Fibroblast of gingiva (primary cell): Measurements from ENCODE around the gene FRMD1.
"Not testable (repeated sequence)": the region's sequence is repeated elsewhere in the genome, so short reads cannot be mapped to it uniquely, and the experiment has no call there.

Source experiments
- DNase-seq: peaks from one replicate; pipeline ENCODE4 v3.0.0-alpha.2; 2011; ENCODE audit warnings: low read depth

The FRMD1 gene

DNA sequence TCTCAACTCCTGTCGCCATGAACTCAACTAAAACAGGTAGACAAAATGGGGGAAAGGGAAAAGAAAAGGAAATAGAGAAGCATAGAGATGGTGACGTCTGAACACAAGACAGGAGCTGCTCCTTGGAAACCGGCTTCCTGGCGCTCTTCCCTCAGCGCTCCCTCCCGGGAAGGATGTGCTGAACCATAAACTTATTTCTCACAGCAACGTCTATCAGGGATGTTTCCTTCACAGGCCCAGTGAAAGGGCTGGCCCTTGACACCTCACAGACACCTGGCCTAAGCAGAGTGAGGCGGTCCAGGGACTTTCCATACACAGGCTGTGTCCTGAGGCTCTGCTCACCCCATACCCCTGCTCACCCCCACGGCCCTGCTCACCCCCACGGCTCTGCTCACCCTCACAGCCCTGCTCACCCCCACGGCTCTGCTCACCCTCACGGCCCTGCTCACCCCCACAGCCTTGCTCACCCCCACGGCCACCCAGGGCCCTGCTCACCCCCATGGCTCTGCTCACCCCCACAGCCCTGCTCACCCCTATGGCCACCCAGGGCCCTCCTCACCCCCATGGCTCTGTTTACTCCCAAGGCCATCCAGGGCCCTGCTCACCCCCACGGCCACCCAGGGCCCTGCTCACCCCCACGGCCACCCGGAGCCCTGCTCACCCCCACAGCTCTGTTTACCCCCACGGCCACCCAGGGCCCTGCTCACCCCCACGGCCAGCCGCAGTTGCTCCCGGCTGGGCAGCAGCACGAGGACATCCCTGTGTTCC lies 653 bp downstream of the FRMD1 start:
- DNase-seq: no peak

DNA sequence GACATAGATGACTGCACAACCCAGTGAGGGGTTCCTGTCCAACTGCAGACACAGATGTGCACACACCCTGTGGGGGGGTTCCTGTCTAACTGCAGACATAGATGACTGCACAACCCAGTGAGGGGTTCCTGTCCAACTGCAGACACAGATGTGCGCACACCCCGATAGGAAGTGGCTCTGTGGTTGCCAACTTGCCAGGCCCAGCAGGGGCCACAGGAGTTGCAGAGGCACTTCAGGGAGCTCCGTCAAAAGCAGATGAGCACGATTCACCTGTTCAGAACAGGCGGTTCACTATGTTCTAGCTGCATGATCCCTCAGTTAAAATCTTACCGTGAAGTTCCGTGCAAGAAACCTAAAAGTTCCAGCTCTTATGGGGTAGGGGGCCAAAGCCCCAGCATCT lies 1.6 kb downstream of the FRMD1 start:
- DNase-seq: not testable (repeated sequence)

DNA sequence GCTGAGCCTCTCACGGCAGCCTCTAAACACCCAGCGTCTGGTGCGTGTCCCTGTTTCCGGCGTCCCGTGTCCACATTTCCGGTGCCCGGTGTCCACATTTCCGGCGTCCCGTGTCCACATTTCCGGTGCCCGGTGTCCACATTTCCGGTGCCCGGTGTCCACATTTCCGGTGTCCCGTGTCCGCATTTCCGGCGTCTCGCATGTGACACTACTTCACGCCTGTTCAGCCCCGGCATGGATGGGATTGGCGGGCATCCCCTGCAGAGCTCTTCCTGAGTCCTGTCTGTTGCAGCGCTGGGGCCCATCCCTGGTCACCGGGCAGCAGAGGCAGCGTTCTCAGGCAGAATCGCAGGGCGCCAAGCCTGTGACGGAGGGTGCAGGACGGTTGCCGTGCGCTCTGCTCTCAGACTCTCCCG lies 3.2 kb downstream of the FRMD1 start:
- no peak for DNase-seq

DNA sequence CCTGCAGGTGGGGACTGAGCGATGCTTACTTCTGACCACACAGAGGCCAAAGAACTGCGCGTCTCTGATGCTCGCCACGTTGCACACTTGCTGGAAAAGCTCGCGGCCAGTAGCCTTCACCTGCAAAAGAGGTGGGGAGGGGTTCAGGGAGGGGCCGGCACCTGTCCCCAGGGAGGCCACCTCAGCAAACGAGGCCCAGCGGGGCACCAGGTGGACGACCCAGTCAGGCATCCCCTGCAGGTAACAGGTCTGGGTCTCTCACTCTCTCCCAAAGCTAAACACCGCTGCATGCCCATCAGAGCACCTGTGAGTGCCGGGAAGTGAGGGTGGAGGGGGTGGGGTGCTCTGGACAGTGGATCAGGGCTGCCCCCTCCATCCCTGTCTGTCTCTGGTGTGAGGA lies 3.8 kb downstream of the FRMD1 start:
- no peak for DNase-seq

DNA sequence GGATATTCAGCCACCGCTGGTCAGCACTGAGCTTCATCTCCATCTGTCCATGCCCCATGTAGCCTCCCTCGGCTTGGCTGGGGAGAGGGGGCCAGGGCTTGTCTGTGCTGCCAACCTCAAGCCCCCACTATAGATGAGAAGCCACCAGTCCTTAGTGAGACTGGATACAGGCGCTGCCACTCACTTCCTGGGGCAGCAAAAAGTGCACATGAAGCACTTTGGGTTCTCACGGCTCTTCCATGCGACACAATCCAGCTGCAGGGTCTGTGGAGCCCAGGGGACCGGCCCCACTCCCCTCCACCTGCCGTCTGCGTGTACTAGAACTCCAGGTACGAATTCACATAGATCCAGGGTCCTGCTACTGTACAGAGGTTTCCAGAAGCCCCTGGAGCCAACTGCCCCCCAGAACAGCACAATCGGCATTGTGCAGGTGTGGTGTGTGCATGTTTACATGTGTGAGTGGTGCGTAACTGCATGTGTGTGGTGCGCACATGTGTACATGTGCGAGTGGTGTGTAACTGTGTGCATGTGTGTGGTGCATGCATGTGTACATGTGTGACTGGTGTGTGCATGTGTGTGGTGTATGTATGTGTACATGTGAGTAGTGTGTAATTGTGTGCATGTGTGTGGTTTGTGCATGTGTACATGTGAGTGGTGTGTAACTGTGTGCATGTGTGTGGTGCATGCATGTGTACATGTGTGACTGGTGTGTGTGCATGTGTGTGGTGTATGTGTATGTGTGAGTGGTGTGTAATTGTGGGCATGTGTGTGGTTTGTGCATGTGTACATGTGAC lies 4.9 kb downstream of the FRMD1 start:
- DNase-seq: no peak

DNA sequence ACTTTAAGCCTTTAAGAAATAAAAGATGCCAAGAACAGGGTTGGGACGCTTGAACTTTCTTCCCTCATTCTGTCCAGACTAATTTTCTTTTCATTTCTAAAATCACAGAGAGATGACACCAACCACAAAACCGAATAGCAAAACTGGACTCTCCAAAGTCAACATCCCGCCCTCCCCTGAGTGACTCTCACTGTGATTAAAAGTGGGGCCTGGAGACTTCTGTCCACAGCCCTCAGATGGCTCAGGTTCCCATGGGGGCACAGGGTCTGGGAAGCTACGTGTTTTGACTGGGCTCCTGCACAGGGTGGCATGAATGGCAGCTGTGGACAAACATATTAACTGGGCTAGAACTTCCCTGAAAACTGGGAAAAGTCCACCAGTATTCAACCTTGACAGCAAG lies 6.3 kb downstream of the FRMD1 start:
- DNase-seq: no peak

DNA sequence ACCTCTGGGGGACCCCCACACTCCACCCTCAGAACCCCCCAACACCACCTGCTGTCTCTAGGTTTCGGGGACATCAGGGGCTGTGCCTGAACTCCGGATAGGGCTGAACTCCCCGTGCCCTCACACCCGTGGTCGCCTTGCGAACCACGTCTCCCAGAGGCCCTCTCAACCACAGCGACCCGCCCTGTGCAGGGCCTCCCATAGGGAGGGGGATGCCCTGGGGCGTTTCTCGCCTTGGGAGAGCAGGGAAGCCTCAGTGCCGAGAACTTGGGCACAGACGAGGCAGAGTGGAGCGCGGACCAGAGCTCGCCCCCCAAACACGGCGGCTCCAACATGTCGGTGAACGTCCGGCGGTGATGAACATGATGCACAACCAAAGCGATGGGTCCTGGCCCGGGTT lies 6.8 kb downstream of the FRMD1 start:
- DNase-seq: no peak

DNA sequence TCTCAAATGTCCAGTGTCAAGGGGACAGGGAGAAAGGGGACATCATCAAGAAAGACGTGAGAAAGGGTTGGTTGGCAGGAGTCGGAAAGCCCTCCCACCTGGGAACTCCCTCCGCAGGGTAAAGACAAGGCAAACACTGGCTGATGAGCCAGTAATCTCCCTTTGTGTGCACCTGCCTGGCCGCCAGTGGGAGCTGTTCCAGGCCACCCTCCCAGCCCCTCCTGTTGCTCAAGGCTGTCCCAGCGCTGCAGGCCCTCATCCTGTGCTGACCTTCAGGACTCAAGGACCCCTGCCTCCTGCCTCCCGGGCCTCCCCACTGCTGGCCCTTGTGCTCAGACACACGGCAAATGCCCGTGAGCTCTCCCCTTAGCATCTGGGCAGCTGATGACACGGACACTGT lies 7.4 kb downstream of the FRMD1 start:
- DNase-seq: no peak

DNA sequence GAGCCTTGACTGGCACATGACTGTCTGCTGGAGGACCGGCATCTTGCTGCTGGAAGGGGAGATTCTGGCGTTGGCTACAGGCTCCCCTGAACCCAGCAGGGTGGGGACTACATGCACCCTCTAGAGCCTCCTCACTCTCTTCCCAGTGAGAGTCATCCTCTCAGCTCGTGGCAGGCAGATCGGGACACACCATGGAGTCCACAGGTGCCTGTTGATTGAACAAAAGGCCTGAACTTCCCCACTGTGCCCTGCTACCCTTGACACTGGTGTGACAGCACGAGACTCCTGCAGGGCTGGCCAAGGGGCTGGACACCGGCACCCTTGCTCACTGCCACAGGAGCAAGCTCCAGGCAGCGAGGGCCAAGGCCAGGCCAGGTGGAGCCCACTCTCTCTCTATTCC lies 8.2 kb downstream of the FRMD1 start:
- no peak for DNase-seq

DNA sequence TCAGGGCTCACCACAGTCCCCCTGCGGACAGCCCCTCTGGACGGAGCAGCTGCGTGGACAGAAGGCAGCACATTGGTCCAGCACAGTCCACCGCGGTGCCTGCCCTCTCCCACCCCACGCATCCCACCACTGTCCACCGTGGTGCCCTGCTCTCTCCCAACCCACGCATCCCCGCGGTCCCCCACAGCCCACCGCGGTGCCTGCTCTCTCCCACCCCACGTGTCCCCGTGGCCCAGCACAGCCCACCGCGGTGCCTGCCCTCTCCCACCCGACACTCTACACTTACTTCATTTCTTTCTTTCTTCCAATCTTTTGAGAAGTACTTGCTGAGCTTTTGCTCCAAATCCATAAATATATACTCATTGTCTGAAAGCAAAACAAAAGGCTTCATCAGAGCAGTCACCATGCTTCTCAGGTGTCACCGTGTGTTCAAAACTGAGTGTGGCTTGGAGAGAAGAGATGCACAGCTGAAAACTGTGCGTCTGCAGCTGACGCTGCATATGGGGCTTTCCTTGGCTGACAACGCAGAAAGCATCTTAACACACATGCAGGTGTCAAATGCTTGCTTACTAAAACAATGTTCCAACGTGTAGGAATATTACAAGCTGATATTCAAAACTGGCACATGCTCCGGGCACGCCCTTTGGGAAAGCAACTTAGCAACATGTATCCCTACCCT lies 11.8 kb downstream of the FRMD1 start:
- no peak for DNase-seq

DNA sequence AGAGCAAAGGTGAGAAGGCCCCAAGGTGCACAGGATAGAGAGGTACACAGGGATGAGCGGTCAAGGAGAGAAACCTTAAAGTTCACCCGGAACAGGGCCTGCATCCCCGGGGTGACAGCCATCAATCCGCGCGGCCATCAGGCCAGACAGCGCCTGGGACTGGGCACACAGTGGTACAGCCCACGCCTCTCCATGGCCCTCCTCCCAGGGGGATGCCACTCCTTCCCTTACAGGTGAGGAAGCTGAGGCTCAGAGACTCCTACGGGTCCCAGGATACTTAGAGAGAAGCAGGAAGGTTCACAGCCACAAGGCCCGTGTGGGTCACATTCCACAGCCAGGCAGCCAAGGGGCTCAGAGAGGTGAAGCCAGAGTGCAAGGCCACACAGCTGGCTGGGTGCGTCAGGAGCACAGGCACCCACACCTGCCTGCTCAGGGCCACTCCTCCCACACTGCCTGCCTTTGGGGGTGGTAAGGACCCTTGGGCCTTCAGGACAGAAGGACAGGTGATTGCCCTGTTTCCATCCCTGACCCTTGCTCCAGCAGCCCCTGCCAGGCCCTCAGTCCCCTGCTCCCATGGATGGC lies 14.7 kb downstream of the FRMD1 start:
- no peak for DNase-seq

DNA sequence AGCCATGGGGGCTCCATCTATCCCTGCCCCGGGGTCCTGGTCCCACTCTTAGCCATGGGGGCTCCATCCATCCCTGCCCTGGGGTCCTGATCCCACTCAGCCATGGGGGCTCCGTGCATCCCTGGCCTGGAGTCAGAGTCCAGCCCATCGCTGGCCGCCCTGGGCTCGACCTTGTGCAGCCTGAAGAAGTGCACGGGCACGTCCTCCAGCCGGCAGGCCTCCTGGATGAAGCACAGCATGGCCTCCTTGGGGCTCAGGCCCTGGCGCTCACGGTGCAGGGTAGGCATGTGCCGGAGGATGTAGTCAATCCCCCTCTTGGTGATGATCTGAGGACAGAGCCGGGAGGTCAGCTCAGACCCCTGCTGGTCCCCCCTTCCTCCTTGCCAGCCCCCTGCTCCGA lies 15.6 kb downstream of the FRMD1 start:
- DNase-seq: no peak

DNA sequence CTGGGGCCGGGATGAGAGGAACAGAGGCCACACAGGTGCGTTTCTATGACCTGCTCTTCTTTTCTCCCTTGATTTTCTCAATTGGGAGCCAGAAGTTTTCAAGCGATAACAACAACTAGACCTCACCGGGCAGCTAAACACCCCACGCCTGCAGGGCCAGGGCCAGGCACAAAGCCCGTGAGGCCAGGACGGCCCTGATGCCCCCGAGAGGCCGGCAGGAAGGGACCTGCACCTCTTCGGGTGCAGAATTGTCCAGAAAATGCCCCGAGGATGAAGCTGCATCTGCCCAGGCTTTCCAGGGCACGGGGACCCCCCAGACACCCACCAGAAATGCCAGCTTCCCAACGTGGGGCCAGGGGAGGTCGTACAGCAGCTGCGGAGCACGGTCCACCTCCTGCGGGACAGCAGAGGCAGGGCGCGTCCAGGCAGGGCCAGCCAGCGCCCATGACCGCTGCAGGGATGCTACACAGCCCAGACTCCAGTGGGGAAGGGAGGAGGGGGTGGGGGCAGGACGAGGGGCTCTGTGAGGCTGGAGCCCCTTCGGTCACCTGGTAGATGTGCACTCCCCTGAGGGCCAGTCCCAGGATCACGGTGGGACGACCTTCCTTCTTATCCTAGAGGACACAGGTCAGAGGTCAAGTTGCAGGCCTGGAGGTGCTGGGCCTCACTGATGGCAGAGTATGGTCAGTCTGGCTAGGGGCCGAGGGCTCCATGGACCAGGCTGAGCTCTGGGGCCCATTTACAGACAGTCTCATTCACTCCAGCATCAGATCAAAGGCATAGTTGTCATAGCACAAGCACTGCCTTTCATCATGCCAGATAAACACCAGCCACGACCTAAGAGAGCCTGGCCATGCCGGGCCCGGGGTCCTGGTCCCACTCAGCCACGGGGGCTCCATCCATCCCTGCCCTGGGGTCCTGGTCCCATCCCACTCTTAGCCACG lies 16.4 kb downstream of the FRMD1 start:
- no peak for DNase-seq

DNA sequence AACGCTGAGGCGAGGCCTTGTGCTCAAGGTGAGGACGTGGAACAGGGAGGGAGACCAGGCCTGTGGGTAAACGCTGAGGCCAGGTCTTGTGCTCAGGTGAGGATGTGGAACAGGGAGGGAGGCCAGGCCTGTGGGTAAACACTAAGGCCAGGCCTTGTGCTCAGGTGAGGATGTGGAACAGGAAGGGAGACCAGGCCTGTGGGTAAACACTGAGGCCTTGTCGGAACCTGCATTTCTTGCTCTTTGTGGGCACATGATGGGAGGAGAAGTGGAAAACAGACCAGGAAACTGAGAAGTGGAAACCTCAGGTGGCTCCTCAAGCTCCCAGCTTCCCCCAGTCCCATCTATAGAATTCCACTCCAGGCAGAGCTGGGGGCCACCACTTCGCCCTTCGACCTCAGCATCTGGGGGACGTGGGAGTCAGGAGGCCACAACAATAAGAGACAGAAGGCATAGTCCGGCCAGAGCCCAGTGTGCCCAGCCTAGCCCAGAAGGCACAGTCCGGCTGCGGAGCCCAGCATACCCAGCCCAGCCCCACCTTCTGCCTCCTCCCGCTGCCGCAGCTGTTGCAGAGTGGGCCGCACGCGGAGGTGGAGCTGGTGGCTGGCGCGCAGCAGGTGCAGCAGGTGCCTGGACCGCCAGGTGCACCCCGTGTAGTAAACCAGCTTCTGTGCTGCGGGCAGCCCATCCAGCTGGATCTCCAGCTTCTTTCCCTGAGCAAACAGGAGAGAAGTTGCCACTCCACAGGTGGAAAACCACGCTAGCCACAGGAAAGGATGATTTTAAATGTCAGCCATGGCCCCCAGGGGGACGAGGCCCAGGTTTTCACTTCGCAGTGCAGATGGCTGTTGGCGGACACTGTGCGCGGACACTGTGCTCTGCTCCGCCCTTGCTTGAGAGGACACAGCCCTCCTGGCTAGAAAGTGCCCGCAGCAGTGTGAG lies 17.5 kb downstream of the FRMD1 start:
- no peak for DNase-seq

DNA sequence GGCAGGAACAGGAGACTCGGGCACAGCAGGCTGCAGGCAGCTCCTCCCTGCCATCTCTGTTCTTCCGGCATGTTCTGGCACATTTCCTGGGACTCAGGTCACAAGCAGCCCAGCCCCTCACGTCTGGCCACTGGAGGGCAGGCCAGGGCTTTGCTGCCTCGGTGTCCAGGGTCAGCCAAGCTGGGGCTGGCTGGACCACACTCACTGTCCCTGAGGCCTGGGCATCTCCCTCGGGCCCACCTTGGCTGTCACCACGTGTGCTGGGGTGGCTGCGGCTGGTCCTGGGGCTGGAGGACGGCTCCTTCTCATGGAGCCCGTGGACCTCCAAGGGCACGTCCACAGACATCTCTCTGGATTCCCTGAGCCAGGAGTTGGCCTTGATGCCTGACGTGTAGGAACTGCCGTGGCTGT lies 18.5 kb downstream of the FRMD1 start:
- no peak for DNase-seq

DNA sequence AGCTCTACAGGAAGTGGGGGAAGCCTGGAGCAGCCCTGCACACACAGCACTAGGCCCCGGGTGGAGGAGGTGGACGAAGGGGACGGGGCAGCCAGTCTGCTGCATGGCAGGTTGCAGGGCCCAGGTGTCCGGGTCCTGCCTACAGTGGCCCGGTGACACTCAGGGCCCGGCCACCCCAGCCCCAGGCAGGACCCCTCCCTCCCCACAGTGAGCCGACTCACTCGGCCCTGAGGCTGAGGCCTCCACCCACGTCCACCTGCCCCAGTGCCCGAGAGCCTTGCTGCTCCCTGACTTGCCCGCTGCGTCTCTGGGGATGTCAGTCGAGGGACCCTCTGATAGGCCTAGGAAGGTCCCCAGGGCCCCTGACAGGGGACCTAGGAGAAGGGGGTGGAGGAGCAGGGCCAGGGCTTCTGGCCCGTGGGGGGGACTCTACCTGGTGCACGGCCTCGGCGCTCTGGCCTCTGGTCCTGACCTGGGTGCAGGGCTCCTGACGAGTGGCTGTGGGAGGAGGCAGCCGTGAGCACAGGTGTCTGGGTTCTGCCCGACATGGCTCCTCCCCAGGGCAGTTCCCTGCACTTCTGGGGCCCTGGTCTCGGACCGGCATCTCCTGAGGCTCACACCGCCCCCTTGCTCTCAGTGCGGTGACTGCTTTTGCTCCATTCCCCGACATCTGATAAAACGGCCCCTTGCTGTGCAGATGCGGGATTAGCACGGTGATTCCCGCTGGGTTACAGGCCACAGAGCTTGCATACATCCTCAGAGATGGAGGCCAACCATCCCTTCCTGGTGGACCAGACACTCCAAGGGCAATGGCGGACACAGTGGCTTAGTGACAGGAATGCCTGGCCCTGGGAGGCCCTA lies 20.1 kb downstream of the FRMD1 start:
- no peak for DNase-seq

DNA sequence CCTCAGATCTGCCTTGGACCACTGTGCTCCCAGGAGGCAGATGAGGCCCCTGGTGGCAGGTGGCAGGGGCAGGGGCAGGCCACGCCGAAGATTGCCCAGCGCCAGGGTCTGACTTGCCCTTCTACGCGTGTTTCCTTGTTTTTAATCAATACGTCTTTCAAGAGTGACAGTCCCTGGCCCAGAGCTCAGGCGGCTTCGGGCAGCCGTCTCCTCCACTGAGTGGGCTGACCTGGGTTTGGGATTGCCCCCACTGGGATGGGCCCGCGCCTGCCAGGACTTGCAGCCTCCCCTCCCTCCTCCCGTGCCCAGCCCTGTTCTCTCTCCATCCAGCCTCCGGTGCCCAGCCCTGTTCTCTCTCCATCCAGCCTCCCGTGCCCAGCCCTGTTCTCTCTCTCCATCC lies 21.2 kb downstream of the FRMD1 start:
- DNase-seq: no peak

DNA sequence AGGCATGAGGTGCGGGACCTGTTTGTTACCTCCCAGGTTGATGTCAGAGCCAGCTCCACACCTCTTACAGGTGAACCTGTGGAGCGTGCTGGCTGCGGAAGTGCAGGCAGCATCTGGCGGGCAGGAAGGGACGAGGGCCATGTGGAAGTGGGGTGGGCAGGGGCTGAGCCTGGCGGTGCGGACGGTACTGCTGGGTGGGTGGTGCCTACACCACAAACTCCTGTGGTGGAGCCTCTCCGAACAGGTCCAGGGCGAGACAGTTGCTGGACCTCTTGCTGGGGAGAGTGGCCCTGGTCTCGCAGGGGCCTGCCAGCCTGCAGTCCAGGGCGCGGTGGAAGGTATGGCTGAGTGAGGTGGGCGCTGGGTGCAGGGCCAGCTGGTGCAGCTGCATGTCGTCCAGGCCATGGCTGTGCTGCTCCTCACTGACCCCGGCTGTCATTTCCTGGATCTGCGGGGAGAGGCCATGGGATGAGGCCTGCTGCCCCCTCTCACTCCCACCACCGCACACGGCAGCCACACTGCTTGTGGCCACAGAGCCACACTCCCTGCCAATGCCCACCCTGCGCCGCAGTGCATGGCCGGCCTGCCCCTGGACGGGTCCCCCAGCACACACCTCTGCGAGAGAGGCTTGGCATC lies 22.0 kb downstream of the FRMD1 start:
- no peak for DNase-seq
